ENCODE data around the gene LSM11.

GRCh38 chr5:157721159-157721558 lies 22.4 kb upstream of the LSM11 start:
- no peak for TF ChIP-seq CTCF (IDR thresholded peaks at IDR 0.05)
- no peak for TF ChIP-seq POLR2A (IDR thresholded peaks at IDR 0.05)
